ENCODE results near the gene CALB2.

CALB2 gene

GRCh38 chr16:71426880-71427615 lies 68.5 kb downstream of the CALB2 start:
- no peak for DNase-seq (ENCODE audit: low read depth)

GRCh38 chr16:71428385-71428784 lies 69.9 kb downstream of the CALB2 start:
- DNase-seq (ENCODE audit: low read depth), result no peak

- DNase-seq (ENCODE audit: low read depth), result no peak
Observed at GRCh38 chr16:71428883-71429282, 70.4 kb downstream of the CALB2 start.

- no peak for DNase-seq (ENCODE audit: low read depth)
Observed at GRCh38 chr16:71429581-71429980, 71.1 kb downstream of the CALB2 start.

- no peak for DNase-seq (ENCODE audit: low read depth)
Observed at GRCh38 chr16:71430744-71431143, 72.2 kb downstream of the CALB2 start.

- no peak for DNase-seq (ENCODE audit: low read depth)
Observed at GRCh38 chr16:71431176-71431575, 72.7 kb downstream of the CALB2 start.

GRCh38 chr16:71431991-71432390 lies 73.5 kb downstream of the CALB2 start:
- no peak for DNase-seq (ENCODE audit: low read depth)

DNA sequence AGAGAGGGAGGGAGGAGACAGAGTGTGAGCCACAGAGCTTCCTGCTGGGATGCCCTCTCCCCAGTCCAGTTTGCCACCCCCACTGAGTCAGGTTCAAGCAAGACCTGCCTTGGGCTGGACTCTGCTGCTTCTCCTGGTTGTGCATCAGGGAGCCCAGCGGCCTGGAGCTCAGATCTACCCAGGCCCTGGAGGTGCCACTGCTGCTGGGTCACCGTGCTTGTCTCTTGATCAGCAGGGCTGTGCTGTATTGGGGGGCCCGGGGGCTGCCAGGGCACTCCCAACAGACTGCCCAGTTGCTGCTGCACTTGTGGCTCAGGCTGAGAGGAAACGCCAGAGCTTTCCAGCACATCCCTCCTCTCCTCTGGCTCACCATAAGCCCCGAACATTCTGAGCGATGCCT lies 74.4 kb downstream of the CALB2 start:
- no peak for DNase-seq (ENCODE audit: low read depth)

GRCh38 chr16:71436473-71436872 lies 78.0 kb downstream of the CALB2 start:
- no peak for DNase-seq (ENCODE audit: low read depth)

DNA sequence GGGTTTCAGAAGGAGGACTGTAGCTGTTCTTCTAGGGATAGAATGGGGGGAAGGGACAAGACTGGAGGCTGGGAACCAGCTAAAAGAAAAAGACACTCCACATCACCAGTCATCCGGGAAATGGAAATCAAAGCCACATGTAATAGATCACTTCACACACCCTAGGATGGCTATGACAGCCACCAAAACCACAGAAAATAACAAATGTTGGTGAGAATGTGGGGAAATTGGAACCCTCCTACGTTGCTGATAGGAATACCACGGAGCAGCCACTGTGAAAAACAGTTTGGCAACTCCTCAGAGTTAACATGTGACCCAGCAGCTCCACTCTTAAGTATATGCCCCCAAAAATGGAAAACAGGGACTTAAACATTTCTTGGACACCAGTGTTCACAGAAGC lies 81.0 kb downstream of the CALB2 start:
- DNase-seq (ENCODE audit: low read depth), result no peak

All from stimulated activated CD8-positive, alpha-beta memory T cell treated with anti-CD3 and anti-CD28 coated beads, Interleukin-15, amount 100 ng/mL, for 1 hour (primary cell).